Glutamatergic neuron (in vitro differentiated cells): ENCODE data around the gene SEC16A. TPM values are rescaled to one million over a fixed set of nuclear protein-coding genes. Genes with fewer than 3 reads are reported as not detected.

Source experiments
- DNase-seq: peaks from one replicate; pipeline ENCODE4 v3.0.0; 2022
- H3K27ac Mint-ChIP-seq: one replicate; pipeline ENCODE4 v1.8.0; 2020; ENCODE audit warnings: mild to moderate bottlenecking, mixed read lengths, inconsistent platforms; ENCODE audit not compliant: unreplicated experiment
- H3K27me3 Mint-ChIP-seq: one replicate; pipeline ENCODE4 v1.8.0; 2020; ENCODE audit warnings: mild to moderate bottlenecking, moderate library complexity, mixed read lengths, inconsistent platforms; ENCODE audit not compliant: unreplicated experiment
- H3K36me3 Mint-ChIP-seq: one replicate; pipeline ENCODE4 v1.8.0; 2020; ENCODE audit warnings: mild to moderate bottlenecking, mixed read lengths, inconsistent platforms; ENCODE audit not compliant: unreplicated experiment
- H3K4me1 Mint-ChIP-seq: one replicate; pipeline ENCODE4 v1.8.0; 2020; ENCODE audit warnings: mild to moderate bottlenecking, low read depth, mixed read lengths, inconsistent platforms; ENCODE audit not compliant: unreplicated experiment
- H3K4me3 Mint-ChIP-seq: one replicate; pipeline ENCODE4 v1.8.0; 2020; ENCODE audit warnings: mild to moderate bottlenecking, mixed read lengths, inconsistent platforms; ENCODE audit not compliant: unreplicated experiment
- H3K9me3 Mint-ChIP-seq: one replicate; pipeline ENCODE4 v1.8.0; 2020; ENCODE audit warnings: mild to moderate bottlenecking, moderate library complexity, mixed read lengths, inconsistent platforms; ENCODE audit not compliant: unreplicated experiment
- total RNA-seq: library from RNA; stranded (reverse); fragmentation: NEBNext Ultra II Directional; extraction: Animal tissue kit (Norgen Biotek cat#: 25700); gene quantifications from one replicate; pipeline ENCODE4 v1.2.1, GENCODE V29; 2021; ENCODE audit not compliant: unreplicated experiment
- TF ChIP-seq, protein P1 (sequence below): fragments of 200-600 bp; sonication (generic); IDR thresholded peaks from one replicate; pipeline ENCODE4 v1.5.0; 2021; ENCODE audit not compliant: partially characterized antibody, unreplicated experiment

The SEC16A gene
- total RNA-seq, 1 donor from 2014 or later, result 74.3 TPM

DNA sequence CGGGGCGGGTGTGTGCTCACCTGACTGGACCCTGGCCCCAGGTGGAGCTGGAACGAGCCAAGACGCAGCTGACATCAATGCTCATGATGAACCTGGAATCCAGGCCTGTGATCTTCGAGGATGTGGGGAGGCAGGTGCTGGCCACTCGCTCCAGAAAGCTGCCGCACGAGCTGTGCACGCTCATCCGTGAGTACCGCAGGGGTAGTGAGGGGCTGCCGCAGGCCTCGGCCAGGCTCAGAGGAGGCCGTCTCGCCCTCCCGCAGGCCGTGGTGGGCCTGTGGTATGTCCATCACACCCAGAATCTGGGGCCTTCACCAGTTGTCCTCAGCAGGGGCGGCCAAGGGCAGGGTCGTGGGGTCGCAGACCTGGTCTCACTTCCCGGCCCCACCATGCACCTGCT lies 61.0 kb downstream of the SEC16A start:
- H3K4me1 Mint-ChIP-seq, result no peaks in the 10 kb centered on the region
- no peak for DNase-seq
- TF ChIP-seq, protein P1, sequence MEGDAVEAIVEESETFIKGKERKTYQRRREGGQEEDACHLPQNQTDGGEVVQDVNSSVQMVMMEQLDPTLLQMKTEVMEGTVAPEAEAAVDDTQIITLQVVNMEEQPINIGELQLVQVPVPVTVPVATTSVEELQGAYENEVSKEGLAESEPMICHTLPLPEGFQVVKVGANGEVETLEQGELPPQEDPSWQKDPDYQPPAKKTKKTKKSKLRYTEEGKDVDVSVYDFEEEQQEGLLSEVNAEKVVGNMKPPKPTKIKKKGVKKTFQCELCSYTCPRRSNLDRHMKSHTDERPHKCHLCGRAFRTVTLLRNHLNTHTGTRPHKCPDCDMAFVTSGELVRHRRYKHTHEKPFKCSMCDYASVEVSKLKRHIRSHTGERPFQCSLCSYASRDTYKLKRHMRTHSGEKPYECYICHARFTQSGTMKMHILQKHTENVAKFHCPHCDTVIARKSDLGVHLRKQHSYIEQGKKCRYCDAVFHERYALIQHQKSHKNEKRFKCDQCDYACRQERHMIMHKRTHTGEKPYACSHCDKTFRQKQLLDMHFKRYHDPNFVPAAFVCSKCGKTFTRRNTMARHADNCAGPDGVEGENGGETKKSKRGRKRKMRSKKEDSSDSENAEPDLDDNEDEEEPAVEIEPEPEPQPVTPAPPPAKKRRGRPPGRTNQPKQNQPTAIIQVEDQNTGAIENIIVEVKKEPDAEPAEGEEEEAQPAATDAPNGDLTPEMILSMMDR, result no peak
- H3K27me3 Mint-ChIP-seq, result no peaks in the 10 kb centered on the region
- H3K27ac Mint-ChIP-seq, result no peak overlapping the region
- no peaks in the 10 kb centered on the region for H3K9me3 Mint-ChIP-seq
- H3K4me3 Mint-ChIP-seq, result no peak overlapping the region
- no peaks in the 10 kb centered on the region for H3K36me3 Mint-ChIP-seq

DNA sequence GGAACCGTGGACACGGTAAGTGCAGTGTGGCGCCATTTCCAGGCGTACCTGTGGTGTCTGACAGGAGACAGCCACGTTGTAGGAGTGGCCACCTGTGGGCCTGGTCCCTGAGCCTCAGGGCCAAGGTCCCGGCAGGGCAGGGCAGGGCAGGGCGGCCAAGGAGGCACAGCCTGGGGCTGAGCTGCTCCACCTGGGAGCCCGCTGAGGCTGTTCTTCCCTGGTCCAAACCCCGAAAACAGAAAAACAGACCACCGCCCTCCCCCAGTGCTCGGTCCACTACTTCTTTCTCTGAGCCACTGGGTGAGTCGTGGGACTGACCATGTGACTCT lies 63.8 kb downstream of the SEC16A start:
- no peaks in the 10 kb centered on the region for H3K9me3 Mint-ChIP-seq
- H3K36me3 Mint-ChIP-seq, result no peaks in the 10 kb centered on the region
- H3K27me3 Mint-ChIP-seq, result peaks cover 4% of the 10 kb centered on the region
- H3K4me3 Mint-ChIP-seq, result no peak overlapping the region
- no peak for DNase-seq
- no peak overlapping the region for H3K27ac Mint-ChIP-seq
- TF ChIP-seq, protein P1, result no peak
- no peaks in the 10 kb centered on the region for H3K4me1 Mint-ChIP-seq

DNA sequence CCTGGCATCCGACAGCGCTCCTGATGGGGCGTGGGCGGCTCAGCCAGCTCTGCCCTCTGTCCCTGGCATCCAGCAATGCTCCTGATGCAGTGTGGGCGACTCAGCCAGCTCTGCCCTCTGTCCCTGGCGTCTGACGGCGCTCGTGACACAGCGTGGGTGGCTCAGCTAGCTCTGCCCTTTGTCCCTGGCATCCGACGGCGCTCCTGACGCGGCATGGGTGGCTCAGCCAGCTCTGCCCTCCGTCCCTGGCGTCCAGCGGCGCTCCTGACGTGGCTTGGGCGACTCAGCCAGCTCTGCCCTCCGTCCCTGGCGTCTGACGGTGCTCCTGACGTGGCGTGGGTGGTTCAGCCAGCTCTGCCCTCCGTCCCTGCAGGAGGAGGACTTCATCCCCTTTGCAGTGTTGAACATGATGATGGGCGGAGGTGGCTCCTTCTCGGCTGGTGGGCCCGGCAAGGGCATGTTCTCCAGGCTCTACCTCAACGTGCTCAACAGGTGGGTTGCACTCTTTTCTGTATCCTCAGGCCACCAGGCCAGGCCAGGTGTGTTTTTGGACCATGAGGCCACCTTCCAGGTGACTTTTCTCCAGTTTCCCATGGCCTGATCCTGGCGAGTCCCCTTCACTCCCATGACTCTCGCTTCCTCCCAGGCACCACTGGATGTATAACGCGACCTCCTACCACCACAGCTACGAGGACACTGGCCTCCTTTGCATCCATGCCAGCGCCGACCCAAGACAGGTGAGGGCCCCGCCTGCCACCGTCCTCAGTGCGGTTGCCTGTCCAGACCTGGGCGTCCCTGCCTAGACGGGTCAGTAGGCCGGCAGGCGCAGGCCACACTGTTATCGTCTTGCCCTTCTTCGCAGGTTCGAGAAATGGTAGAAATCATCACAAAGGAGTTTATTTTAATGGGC lies 64.4 kb downstream of the SEC16A start:
- peaks cover 4% of the 10 kb centered on the region for H3K27me3 Mint-ChIP-seq
- TF ChIP-seq, protein P1, result no peak

DNA sequence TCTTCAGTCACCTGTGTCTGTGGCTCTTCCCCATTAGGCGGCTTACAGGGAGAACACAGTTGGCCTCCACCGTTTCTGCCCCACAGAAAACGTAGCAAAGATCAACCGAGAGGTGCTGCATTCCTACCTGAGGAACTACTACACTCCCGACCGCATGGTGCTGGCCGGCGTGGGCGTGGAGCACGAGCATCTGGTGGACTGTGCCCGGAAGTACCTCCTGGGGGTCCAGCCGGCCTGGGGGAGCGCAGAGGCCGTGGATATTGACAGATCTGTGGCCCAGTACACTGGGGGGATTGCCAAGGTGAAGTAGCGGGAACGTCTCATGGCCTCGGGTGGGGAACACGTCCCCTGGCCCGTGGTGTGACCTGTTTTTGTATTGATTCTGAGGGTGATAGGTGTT lies 65.9 kb downstream of the SEC16A start:
- H3K27me3 Mint-ChIP-seq, result peaks cover 4% of the 10 kb centered on the region
- no peaks in the 10 kb centered on the region for H3K9me3 Mint-ChIP-seq
- no peak overlapping the region for H3K4me3 Mint-ChIP-seq
- DNase-seq, result no peak
- H3K4me1 Mint-ChIP-seq, result no peaks in the 10 kb centered on the region
- no peaks in the 10 kb centered on the region for H3K36me3 Mint-ChIP-seq
- TF ChIP-seq, protein P1, result no peak
- H3K27ac Mint-ChIP-seq, result no peak overlapping the region

More for the DNA sequence above, 64.4 kb downstream of the SEC16A start:
- no peak overlapping the region for H3K4me3 Mint-ChIP-seq
- no peak overlapping the region for H3K27ac Mint-ChIP-seq
- H3K9me3 Mint-ChIP-seq, result no peaks in the 10 kb centered on the region
- no peak for DNase-seq
- no peaks in the 10 kb centered on the region for H3K36me3 Mint-ChIP-seq
- no peaks in the 10 kb centered on the region for H3K4me1 Mint-ChIP-seq

DNA sequence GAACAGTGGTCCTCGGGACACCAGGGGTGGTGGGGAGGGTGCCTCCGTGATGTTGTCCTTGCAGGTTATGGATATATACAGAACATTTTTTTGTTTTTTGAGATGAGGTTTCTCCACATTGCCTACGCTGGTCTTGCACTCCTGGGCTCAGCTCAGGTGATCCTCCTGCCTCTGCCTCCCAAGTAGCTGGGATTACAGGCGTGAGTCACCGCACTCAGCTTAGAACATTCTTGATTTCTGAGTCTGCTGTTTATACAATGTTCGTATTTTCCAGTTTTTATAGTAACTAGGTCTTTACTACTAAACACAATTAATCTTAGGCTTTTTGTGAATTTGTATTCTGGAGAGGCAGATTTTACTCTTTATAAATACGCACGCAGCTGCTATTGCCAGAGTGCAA lies 66.4 kb downstream of the SEC16A start:
- Mint-ChIP-seq H3K9me3 (no peaks in the 10 kb centered on the region), H3K4me1 (peaks cover 1% of the 10 kb centered on the region), H3K27me3 (peaks cover 4% of the 10 kb centered on the region), H3K27ac (no peak overlapping the region), H3K4me3 (no peak overlapping the region), H3K36me3 (no peaks in the 10 kb centered on the region)
- no peak for DNase-seq
- TF ChIP-seq, protein P1, result no peak
